Neuron (in vitro differentiated cells): ENCODE measurements around the gene INCA1.

Source experiments
- H2AFZ ChIP-seq: one replicate; pipeline ENCODE4 v1.6.1; 2013; ENCODE audit warnings: low read depth, mild to moderate bottlenecking, inconsistent platforms, low read length, moderate library complexity
- H3K27me3 ChIP-seq: one replicate; pipeline ENCODE4 v1.6.1; 2013; ENCODE audit warnings: low read length; ENCODE audit not compliant: insufficient read depth
- H3K36me3 ChIP-seq: one replicate; pipeline ENCODE4 v1.6.1; 2013; ENCODE audit warnings: low read length; ENCODE audit not compliant: insufficient read depth
- H3K4me1 ChIP-seq: one replicate; pipeline ENCODE4 v1.6.1; 2013; ENCODE audit warnings: low read length; ENCODE audit not compliant: insufficient read depth
- H3K4me3 ChIP-seq: 2 replicates; pipeline ENCODE4 v1.5.1; 2013; ENCODE audit warnings: mild to moderate bottlenecking, low read length, moderate library complexity
- H3K9me3 ChIP-seq: one replicate; pipeline ENCODE4 v1.6.1; 2013; ENCODE audit warnings: low read length

INCA1 gene

GRCh38 chr17:4947411-4948165 lies 49.7 kb downstream of the INCA1 start:
- Histone ChIP-seq H3K36me3 (peaks cover 43% of the 10 kb centered on the region), H3K4me1 (peaks cover 37% of the 10 kb centered on the region), H3K27me3 (no peaks in the 10 kb centered on the region), H3K4me3 (peak overlapping the region; percentile 84), H2AFZ (peak overlapping the region; percentile 74), H3K9me3 (no peaks in the 10 kb centered on the region)

- Histone ChIP-seq H3K27me3 (no peaks in the 10 kb centered on the region), H3K36me3 (peaks cover 48% of the 10 kb centered on the region), H3K9me3 (no peaks in the 10 kb centered on the region), H3K4me3 (peak overlapping the region; percentile 84), H2AFZ (no peak overlapping the region), H3K4me1 (peaks cover 37% of the 10 kb centered on the region)
Observed at GRCh38 chr17:4947010-4947410, 50.3 kb downstream of the INCA1 start.

GRCh38 chr17:4946312-4946976 lies 50.9 kb downstream of the INCA1 start:
- Histone ChIP-seq H3K4me1 (peaks cover 34% of the 10 kb centered on the region), H3K36me3 (peaks cover 50% of the 10 kb centered on the region), H3K9me3 (no peaks in the 10 kb centered on the region)

GRCh38 chr17:4945944-4946280 lies 51.4 kb downstream of the INCA1 start:
- H2AFZ ChIP-seq: no peak overlapping the region
- peaks cover 50% of the 10 kb centered on the region for H3K36me3 ChIP-seq
- H3K9me3 ChIP-seq: no peaks in the 10 kb centered on the region
- peaks cover 34% of the 10 kb centered on the region for H3K4me1 ChIP-seq
- no peak overlapping the region for H3K4me3 ChIP-seq
- H3K27me3 ChIP-seq: no peaks in the 10 kb centered on the region

More at GRCh38 chr17:4946312-4946976, 50.9 kb downstream of the INCA1 start:
- no peaks in the 10 kb centered on the region for H3K27me3 ChIP-seq
- peak overlapping the region; percentile 84 for H3K4me3 ChIP-seq
- H2AFZ ChIP-seq: no peak overlapping the region

- Histone ChIP-seq H2AFZ (no peak overlapping the region), H3K27me3 (no peaks in the 10 kb centered on the region), H3K36me3 (peaks cover 50% of the 10 kb centered on the region), H3K4me1 (peaks cover 30% of the 10 kb centered on the region), H3K4me3 (no peak overlapping the region), H3K9me3 (no peaks in the 10 kb centered on the region)
Observed at GRCh38 chr17:4945176-4945943, 52.0 kb downstream of the INCA1 start.

GRCh38 chr17:4944554-4945175 lies 52.7 kb downstream of the INCA1 start:
- H3K4me3 ChIP-seq: no peak overlapping the region
- H3K9me3 ChIP-seq: no peaks in the 10 kb centered on the region
- no peaks in the 10 kb centered on the region for H3K27me3 ChIP-seq
- H3K4me1 ChIP-seq: peaks cover 29% of the 10 kb centered on the region
- peaks cover 50% of the 10 kb centered on the region for H3K36me3 ChIP-seq
- H2AFZ ChIP-seq: no peak overlapping the region

- no peaks in the 10 kb centered on the region for H3K9me3 ChIP-seq
- H3K36me3 ChIP-seq: peaks cover 50% of the 10 kb centered on the region
- H3K4me1 ChIP-seq: peaks cover 31% of the 10 kb centered on the region
- no peak overlapping the region for H2AFZ ChIP-seq
- H3K4me3 ChIP-seq: no peak overlapping the region
- no peaks in the 10 kb centered on the region for H3K27me3 ChIP-seq
Observed at GRCh38 chr17:4944163-4944553, 53.2 kb downstream of the INCA1 start.

- H2AFZ ChIP-seq: no peak overlapping the region
- H3K4me3 ChIP-seq: no peak overlapping the region
- no peaks in the 10 kb centered on the region for H3K27me3 ChIP-seq
- H3K36me3 ChIP-seq: peaks cover 55% of the 10 kb centered on the region
- peaks cover 38% of the 10 kb centered on the region for H3K4me1 ChIP-seq
- H3K9me3 ChIP-seq: no peaks in the 10 kb centered on the region
Observed at GRCh38 chr17:4942760-4943508, 54.4 kb downstream of the INCA1 start.

- Histone ChIP-seq H3K36me3 (peaks cover 60% of the 10 kb centered on the region), H3K4me1 (peaks cover 29% of the 10 kb centered on the region), H3K9me3 (no peaks in the 10 kb centered on the region), H3K27me3 (no peaks in the 10 kb centered on the region), H3K4me3 (peak overlapping the region; percentile 72), H2AFZ (no peak overlapping the region)
Observed at GRCh38 chr17:4941319-4941610, 56.1 kb downstream of the INCA1 start.

GRCh38 chr17:4940555-4941318 lies 56.6 kb downstream of the INCA1 start:
- H3K36me3 ChIP-seq: peaks cover 55% of the 10 kb centered on the region
- peak overlapping the region; percentile 72 for H3K4me3 ChIP-seq
- peak overlapping the region; percentile 53 for H2AFZ ChIP-seq
- H3K9me3 ChIP-seq: no peaks in the 10 kb centered on the region
- peaks cover 24% of the 10 kb centered on the region for H3K4me1 ChIP-seq
- H3K27me3 ChIP-seq: no peaks in the 10 kb centered on the region

- Histone ChIP-seq H2AFZ (peak within 1 kb of the TSS; percentile 53), H3K27me3 (no peaks in the 10 kb centered on the region), H3K9me3 (no peaks in the 10 kb centered on the region), H3K4me3 (peak within 1 kb of the TSS; percentile 72), H3K4me1 (peaks cover 20% of the 10 kb centered on the region), H3K36me3 (peaks cover 47% of the 10 kb centered on the region)
Observed at GRCh38 chr17:4939796-4940554, 57.3 kb downstream of the INCA1 start, which contains the start of the genes RNF167 and SLC25A11. Gene RNF167 (plus strand): TSS chr17:4940268. CDS start chr17:4940910, 642 bp downstream. Gene SLC25A11 (minus strand): TSS chr17:4940046. CDS start chr17:4939910, 136 bp downstream.
